Measurements from ENCODE around the gene PLXNB2.
"Not testable (repeated sequence)": the region's sequence is repeated elsewhere in the genome, so short reads cannot be mapped to it uniquely, and the experiment has no call there.

PLXNB2 gene

GRCh38 chr22:50337262-50338041 lies 30.0 kb upstream of the PLXNB2 start:
- Mint-ChIP-seq H3K36me3 (ENCODE audit: low read depth) (no peaks in the 10 kb centered on the region), H3K9me3 (no peaks in the 10 kb centered on the region), H3K4me1 (ENCODE audit: low read depth) (peaks cover 11% of the 10 kb centered on the region), H3K27ac (no peak overlapping the region), H3K4me3 (no peak overlapping the region), H3K27me3 (no peaks in the 10 kb centered on the region)
- no peak for DNase-seq

- H3K9me3 Mint-ChIP-seq; H3K27ac Mint-ChIP-seq; DNase-seq; H3K4me1 Mint-ChIP-seq (ENCODE audit: low read depth); H3K27me3 Mint-ChIP-seq; H3K4me3 Mint-ChIP-seq; H3K36me3 Mint-ChIP-seq (ENCODE audit: low read depth): not testable (repeated sequence)
Observed at GRCh38 chr22:50334433-50334832, 27.0 kb upstream of the PLXNB2 start.

DNA sequence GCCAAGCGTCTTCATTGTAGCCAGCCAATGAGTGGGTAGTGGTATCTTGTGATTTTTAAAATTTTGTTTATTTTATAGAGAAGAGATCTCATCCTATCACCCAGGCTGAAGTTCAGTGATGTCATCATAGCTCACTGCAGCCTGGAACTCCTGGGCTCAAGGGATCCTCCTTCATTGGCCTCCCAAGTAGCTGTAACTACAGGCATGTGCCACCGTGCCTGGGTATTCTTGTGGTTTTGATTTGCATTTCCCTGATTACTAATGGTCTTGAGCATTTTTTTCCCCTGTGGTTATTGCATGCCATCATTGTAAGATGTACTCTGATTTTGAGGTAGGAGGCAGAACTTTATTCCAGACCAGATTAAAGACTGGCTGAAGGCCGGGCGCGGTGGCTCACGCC lies 21.8 kb upstream of the PLXNB2 start:
- Mint-ChIP-seq H3K4me1 (ENCODE audit: low read depth) (peaks cover 18% of the 10 kb centered on the region), H3K9me3 (no peaks in the 10 kb centered on the region), H3K36me3 (ENCODE audit: low read depth) (no peaks in the 10 kb centered on the region), H3K4me3 (no peak overlapping the region), H3K27ac (no peak overlapping the region), H3K27me3 (peaks cover 14% of the 10 kb centered on the region)
- no peak for DNase-seq

DNA sequence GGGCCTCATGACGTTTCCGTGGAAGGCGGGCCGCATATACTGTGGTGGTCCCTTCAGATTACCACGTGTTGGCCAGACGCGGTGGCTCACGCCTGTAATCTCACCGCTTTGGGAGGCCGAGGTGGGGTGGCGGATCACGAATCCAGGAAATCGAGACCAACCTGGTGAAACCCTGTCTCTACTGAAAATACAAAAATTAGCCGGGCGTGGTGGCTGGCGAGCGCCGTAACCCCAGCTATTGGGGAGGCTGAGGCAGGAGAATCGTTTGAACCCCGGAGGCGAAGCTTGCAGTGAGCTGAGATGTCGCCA lies 20.2 kb upstream of the PLXNB2 start:
- H3K4me1 Mint-ChIP-seq (ENCODE audit: low read depth) = peaks cover 18% of the 10 kb centered on the region
- no peaks in the 10 kb centered on the region for H3K9me3 Mint-ChIP-seq
- peak overlapping the region; percentile 76 for H3K27ac Mint-ChIP-seq
- peak overlapping the region; percentile 77 for H3K4me3 Mint-ChIP-seq
- no peaks in the 10 kb centered on the region for H3K36me3 Mint-ChIP-seq (ENCODE audit: low read depth)
- H3K27me3 Mint-ChIP-seq = peaks cover 14% of the 10 kb centered on the region
- DNase-seq = no peak

DNA sequence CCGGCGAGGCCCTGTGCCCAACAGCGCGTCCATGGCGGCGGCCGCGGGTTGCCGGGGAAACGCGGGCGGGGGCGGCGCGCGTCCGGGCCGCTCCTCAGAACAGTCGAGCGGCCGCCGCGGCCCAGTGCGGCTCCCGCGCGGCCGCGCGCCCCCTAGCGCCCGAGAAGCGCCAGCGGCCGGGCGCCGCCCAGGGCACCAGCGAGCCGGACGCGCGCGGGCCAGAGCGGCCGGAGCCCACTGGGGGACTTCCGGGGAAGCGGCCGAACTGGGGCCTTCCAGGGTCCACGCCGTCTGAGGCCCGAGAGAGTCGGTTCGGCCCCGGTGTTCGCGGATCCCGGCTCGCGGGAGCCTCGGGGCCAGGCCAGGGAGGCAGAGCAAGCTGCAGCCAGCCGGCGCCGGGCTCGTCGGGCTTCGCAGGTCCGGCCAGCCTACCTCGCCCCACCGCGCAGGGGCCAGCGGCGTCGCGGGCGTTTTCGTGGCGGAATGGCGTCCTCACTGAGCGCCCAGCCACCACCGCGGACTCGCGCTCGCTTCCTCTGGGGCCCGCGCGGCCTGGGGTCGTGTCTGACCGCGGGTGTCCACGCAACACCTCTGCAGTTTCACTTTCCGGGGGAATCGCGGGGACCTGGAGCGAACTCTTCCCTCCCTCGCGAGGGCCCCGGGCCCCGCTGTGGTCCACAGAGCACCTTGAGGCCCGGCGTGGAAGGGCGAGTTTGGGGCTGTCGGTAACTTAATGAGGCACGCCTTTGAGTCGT lies 19.7 kb upstream of the PLXNB2 start, which contains the start of gene DENND6B:
Gene DENND6B, minus strand, starts transcription at position 57 of the 755 bp plus-strand sequence. Its CDS starts 24 bp downstream, at position 33.
- H3K4me1 Mint-ChIP-seq (ENCODE audit: low read depth) = peaks cover 18% of the 10 kb centered on the region
- H3K27me3 Mint-ChIP-seq = peaks cover 14% of the 10 kb centered on the region
- H3K27ac Mint-ChIP-seq = peak within 1 kb of the TSS; percentile 76
- no peaks in the 10 kb centered on the region for H3K9me3 Mint-ChIP-seq
- DNase-seq = peak; percentile 84
- peak within 1 kb of the TSS; percentile 77 for H3K4me3 Mint-ChIP-seq
- H3K36me3 Mint-ChIP-seq (ENCODE audit: low read depth) = no peaks in the 10 kb centered on the region

DNA sequence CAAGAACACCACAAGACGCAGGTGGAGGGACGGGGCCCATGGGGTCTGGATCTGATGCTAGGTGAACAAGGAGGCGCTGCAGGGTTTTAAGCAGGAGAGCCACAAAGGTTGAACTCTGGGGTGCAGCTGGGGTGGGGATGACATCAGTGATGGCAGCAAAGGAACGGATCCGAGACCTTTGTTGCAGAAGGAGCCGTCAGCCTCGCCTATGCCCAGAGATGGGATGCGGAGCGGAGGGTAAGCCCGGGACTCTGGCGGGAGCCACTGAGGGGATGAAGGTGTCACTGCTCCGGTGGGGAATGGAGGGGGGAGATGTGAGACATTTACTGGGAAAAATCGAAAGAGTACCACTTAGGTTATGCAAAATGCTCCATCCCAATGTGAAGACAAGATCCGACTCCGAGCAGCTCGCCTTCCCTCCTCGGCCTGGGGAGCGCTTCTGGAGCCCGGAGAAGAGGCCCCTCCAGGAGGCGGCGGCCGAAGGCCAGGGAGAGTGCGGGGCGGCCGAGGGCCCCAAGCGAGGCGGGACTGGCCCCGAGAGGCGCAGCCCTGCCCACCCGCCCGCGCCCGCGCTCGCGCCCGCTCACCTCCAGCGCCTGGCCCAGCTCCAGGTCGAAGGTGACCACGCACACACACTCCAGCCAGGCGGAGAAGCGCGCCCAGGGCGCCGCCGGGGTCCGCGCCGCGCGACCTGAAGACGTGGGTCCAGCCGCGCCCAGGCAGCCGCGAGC lies 18.9 kb upstream of the PLXNB2 start:
- DNase-seq = no peak
- Mint-ChIP-seq H3K4me3 (peak overlapping the region; percentile 73), H3K36me3 (ENCODE audit: low read depth) (no peaks in the 10 kb centered on the region), H3K4me1 (ENCODE audit: low read depth) (peaks cover 18% of the 10 kb centered on the region), H3K27me3 (peaks cover 14% of the 10 kb centered on the region), H3K9me3 (no peaks in the 10 kb centered on the region), H3K27ac (peak overlapping the region; percentile 16)

GRCh38 chr22:50325444-50326224 lies 18.2 kb upstream of the PLXNB2 start:
- Mint-ChIP-seq H3K27ac (peak overlapping the region; percentile 16), H3K27me3 (peaks cover 14% of the 10 kb centered on the region), H3K4me3 (peak overlapping the region; percentile 73), H3K9me3 (no peaks in the 10 kb centered on the region), H3K36me3 (ENCODE audit: low read depth) (no peaks in the 10 kb centered on the region), H3K4me1 (ENCODE audit: low read depth) (peaks cover 16% of the 10 kb centered on the region)
- no peak for DNase-seq

DNA sequence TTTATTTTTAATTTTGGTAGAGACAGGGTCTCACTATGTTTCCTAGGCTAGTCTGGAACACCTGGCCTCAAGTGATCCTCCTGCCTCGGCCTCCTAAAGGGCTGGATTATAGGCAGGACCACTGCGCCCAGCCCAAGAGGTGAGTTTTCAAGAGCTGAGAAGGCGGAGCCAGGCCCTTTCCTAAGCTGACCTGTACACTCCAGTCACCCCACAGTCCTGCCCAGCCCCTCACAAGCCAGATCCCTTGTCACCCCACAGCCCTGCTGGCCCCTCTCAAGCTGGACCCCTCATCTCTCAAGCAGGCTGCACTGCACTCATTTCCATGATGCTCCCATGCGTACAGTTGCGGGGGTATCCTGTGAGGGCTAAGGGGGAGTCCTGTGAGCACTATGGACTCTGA lies 16.5 kb upstream of the PLXNB2 start:
- Mint-ChIP-seq H3K9me3 (no peaks in the 10 kb centered on the region), H3K27me3 (peaks cover 11% of the 10 kb centered on the region), H3K27ac (no peak overlapping the region), H3K4me3 (no peak overlapping the region), H3K4me1 (ENCODE audit: low read depth) (peaks cover 11% of the 10 kb centered on the region), H3K36me3 (ENCODE audit: low read depth) (no peaks in the 10 kb centered on the region)
- DNase-seq = no peak

DNA sequence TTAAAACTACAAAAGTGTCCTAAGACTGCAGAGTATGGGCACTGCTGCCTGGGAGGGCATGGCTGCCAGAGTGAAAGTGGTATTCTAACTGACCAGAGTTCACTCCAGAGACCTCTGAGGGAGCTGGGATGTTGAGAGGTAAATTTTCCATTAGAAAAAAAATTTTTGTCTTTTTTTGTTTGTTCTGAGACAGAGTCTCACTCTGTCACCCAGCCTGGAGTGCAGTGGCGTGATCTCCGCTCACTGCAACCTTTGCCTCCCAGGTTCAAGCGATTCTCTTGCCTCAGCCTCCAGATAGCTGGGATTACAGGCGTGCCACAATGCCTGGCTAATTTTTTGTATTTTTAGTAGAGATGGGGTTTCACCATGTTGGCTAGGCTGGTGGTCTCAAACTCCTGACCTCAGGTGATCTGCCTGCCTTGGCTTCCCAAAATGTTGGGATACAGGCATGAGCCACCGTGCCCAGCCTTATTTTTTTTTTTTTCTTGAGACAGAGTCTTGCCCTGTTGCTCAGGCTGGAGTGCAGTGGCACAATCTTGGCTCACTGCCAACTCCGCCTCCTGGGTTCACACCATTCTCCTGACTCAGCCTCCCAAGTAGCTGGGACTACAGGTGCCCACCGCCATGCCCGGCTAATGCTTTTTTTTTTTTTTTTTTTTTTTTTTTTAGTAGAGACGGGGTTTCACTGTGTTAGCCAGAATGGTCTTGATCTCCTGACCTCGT lies 15.1 kb upstream of the PLXNB2 start:
- peaks cover 11% of the 10 kb centered on the region for H3K27me3 Mint-ChIP-seq
- H3K36me3 Mint-ChIP-seq (ENCODE audit: low read depth); DNase-seq; H3K4me1 Mint-ChIP-seq (ENCODE audit: low read depth); H3K4me3 Mint-ChIP-seq; H3K9me3 Mint-ChIP-seq; H3K27ac Mint-ChIP-seq: not testable (repeated sequence)

GRCh38 chr22:50320671-50321325 lies 13.4 kb upstream of the PLXNB2 start:
- Mint-ChIP-seq H3K4me3 (no peak overlapping the region), H3K9me3 (no peaks in the 10 kb centered on the region)

DNA sequence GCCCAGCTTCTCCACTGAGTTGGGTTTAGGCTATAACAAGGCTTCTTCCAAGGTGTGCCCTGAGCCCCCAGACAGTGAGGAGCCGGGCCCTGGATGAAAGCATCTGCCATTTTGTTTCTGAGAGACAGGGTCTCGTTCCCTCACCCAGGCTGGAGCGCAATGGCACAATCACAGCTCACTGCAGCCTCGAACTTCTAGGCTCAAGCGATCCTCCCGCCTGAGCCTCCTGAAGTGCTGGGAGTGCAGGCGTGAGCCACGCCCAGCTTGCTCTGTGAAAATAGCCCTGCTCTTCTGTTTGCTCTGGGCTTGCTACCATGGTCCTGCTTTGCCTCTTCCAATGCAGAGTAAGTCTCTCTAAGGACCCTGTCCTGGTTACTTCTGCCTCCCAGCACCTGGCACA lies 12.7 kb upstream of the PLXNB2 start:
- Mint-ChIP-seq H3K36me3 (ENCODE audit: low read depth) (no peaks in the 10 kb centered on the region), H3K27ac (no peak overlapping the region), H3K27me3 (peaks cover 3% of the 10 kb centered on the region), H3K4me1 (ENCODE audit: low read depth) (peaks cover 3% of the 10 kb centered on the region), H3K9me3 (no peaks in the 10 kb centered on the region), H3K4me3 (no peak overlapping the region)
- DNase-seq = no peak

More at GRCh38 chr22:50320671-50321325, 13.4 kb upstream of the PLXNB2 start:
- H3K27me3 Mint-ChIP-seq = peaks cover 5% of the 10 kb centered on the region
- DNase-seq = no peak
- H3K27ac Mint-ChIP-seq = no peak overlapping the region
- H3K36me3 Mint-ChIP-seq (ENCODE audit: low read depth) = no peaks in the 10 kb centered on the region
- H3K4me1 Mint-ChIP-seq (ENCODE audit: low read depth) = peaks cover under 1% of the 10 kb centered on the region

GRCh38 chr22:50319503-50319951 lies 12.1 kb upstream of the PLXNB2 start:
- Mint-ChIP-seq H3K4me3 (no peak overlapping the region), H3K4me1 (ENCODE audit: low read depth) (peaks cover 8% of the 10 kb centered on the region), H3K27me3 (no peaks in the 10 kb centered on the region), H3K36me3 (ENCODE audit: low read depth) (no peaks in the 10 kb centered on the region), H3K9me3 (no peaks in the 10 kb centered on the region), H3K27ac (no peak overlapping the region)
- DNase-seq = no peak

GRCh38 chr22:50318698-50319411 lies 11.4 kb upstream of the PLXNB2 start:
- no peaks in the 10 kb centered on the region for H3K36me3 Mint-ChIP-seq (ENCODE audit: low read depth)
- no peaks in the 10 kb centered on the region for H3K27me3 Mint-ChIP-seq
- peaks cover 15% of the 10 kb centered on the region for H3K4me1 Mint-ChIP-seq (ENCODE audit: low read depth)
- H3K27ac Mint-ChIP-seq = no peak overlapping the region
- no peak overlapping the region for H3K4me3 Mint-ChIP-seq
- H3K9me3 Mint-ChIP-seq = no peaks in the 10 kb centered on the region
- no peak for DNase-seq
